GM18498 (cell line): ENCODE results near the gene RAB44.
"Not testable (repeated sequence)": the region's sequence is repeated elsewhere in the genome, so short reads cannot be mapped to it uniquely, and the experiment has no call there.

ENCODE experiments used
- ATAC-seq: cut with Tn5 transposase; IDR thresholded peaks from one replicate; pipeline ENCODE4 v1.9.1; 2021; ENCODE audit warnings: mild to moderate bottlenecking, moderate library complexity; ENCODE audit not compliant: unreplicated experiment

RAB44 gene

GRCh38 chr6:36697481-36697903 lies at the start of gene RAB44:
Gene RAB44 (plus strand): TSS chr6:36697826. CDS start chr6:36704236, 6,410 bp downstream.
- ATAC-seq: no peak

GRCh38 chr6:36649086-36649485 lies 48.5 kb upstream of the RAB44 start:
- ATAC-seq: no peak

GRCh38 chr6:36649701-36650484 lies 47.7 kb upstream of the RAB44 start:
- no peak for ATAC-seq

DNA sequence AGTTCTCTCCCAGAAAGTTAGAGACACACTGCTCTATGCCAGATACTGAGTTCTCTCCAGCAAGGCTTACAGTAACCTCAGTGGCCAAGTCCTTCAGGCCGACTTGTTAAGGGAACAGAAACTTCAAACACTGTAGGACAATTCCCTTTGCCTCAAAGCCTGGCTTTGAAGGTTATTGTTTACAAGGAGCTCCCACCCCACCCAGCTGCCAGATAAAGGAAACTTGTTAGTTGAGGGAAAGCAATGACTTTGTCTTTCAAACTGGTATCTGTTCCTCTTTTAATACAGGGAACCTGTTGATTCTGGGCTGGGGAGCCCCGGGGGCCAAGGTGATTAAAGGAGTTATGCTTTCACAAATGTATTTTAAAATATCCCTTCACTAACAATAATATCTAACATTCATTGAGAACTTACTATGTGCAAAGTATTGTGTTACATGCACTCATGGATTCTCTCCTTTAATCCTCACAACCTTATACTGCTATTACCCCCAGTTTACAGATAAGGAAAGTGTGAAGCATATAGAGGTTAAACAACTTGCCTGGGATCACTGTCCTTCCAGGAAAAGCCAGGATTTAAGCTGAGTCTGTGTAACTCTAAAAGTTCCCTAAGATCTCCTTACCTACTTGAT lies 46.7 kb upstream of the RAB44 start:
- ATAC-seq: peak; percentile 72

DNA sequence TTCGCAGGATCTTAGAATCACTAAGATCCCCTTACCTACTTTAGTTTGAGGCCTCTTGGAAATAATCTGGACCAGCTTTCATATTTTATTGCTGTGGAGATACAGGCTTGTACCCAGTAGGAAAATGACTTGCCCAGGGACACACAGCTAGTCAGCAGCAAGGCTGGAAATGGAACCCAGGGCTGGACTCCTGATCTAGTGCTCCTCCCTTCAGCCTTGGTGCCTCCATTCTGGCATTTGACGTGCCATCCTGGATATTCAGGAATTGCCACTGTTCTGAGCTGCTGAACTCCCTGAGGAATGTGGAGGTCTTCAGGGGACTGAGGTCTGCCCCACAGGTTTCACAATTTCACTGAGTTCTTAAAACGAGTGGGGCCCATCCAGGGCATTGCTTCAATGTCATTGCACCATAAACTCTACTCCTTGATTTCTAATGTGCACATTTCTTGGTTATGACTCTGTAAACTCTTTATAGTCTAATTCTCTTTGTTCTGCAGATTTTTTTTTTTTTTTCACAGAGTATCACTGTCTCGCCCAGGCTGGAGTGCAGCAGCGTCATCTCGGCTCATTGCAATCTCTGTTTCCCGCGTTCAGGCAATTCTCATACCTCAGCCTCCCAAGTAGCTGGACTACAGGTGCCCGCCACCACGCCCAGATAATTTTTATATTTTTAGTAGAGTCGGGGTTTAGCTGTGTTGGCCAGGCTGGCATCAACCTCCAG lies 45.8 kb upstream of the RAB44 start:
- no peak for ATAC-seq

- not testable (repeated sequence) for ATAC-seq
Observed at GRCh38 chr6:36654469-36654868, 43.2 kb upstream of the RAB44 start.

DNA sequence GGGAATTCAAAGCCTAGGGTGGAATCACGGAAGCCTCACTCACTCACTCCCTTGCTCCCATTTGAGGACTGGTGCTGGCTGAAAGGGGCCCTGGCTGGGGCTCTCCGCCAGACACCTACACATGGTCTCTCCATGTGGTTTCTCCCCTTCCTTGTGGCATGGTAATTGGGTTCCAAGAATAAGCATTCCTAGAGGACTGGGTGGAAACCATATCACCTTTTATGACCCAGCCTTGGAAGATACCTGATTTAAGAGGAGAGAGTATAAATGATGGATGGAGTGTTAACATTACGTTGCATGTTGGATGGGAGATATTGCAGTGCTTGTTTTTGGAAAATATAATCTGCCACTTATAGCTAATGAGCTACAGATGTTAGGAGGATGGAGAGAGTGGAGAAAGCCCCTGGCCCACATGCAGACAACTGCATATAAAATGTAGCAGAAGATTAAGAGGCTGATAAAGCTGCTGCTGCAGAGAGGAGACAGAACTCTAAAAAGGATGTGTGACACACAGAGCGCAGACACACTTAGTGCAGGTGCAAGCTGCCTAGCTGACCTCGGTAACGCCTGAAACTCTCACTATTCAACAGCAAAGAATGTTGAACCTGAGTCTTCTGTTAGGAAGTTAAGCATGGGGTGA lies 42.4 kb upstream of the RAB44 start:
- no peak for ATAC-seq

DNA sequence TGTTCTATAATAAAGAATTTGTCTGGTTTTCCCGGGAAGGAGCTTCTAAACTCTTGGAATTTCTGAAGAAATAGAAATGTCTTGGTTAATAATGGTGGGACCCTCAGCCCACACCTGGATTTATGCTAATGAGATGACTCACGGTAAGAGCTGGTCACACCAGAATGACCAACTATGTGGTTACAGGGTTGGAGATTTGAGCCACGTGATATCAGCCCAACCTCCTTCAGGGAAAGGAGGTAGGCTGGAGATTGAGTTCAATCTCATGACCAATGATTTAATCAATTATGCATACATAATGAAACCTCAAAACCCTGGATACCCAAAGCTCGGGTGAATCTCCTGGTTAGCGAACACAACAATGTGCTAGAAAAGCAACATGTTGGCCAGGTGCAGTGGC lies 41.2 kb upstream of the RAB44 start:
- no peak for ATAC-seq

DNA sequence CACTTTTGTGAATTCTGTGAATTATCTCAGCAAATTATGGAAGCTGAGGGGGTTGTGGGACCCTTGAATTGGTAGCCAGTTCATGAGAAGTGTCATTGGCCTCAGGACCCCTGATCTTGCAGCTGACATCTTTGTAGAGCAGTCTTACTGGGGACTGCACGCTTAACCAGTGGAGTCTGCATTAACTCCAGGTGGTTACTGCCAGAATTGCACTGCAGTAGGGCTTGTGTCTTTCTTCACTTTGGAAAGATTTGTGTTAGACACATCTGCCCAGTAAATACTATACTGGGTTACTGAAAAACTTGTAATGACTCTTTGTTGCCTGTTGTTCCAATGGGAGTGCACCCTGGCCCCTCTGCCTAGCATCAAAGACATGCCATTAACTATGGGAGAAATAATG lies 40.4 kb upstream of the RAB44 start:
- no peak for ATAC-seq

DNA sequence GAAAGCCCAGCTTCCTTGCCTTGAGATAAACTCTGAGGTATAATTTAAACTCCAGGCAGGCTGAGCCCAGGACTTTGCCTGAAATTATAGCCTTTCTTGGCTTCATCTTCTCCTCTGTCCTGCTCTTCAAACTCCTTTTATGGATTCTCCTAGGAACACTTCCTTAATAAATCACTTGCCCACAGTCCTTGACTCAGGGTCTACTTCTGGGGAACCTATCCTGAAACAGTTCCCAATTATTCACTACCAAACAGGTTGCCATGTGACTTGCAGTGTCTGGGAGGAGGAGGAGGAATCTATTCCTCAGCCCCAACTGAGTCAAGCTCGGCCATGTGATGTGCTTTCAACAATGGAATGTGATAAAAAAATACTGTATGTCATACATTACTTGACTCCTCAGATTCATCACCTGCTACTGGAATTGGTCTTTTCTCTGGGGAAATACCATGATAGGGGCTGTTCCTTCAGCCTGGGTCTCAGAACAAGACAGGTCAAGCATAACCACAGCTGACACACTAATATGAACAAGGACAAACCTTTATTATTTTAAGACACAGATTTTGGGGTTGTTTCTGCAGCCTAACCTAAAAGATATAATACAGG lies 39.6 kb upstream of the RAB44 start:
- ATAC-seq: no peak

GRCh38 chr6:36659271-36659670 lies 38.4 kb upstream of the RAB44 start:
- no peak for ATAC-seq

DNA sequence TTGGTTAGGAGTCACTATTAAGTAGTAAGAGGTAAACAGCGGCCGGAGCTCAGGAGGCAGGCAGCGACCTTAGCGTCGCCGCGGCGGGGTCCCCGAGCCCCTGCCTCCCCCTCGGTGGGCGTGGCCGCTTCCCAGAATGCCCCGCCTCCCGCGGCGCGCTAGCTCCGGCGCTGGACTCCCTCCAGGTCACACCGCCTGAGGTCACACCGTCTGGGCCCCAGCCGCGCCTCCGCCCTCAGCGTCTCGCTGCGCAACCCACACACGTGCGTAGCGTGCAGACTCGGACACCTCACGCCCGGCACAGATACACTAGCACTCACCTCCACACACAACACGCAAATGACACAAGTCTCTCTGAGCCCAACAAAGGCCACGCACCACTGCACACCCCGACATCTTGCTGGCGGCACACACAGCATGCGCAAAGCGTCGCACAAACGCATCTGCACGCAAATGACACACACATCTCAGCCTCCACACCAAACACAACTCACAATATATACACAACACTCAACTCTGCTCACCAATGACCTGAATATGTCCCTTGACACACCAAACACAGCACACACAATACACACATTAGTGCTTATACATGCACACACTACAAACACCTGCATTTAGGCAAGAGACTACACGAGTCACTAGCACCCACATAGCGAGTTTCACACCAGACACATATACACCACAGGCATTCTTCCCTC lies 36.7 kb upstream of the RAB44 start:
- no peak for ATAC-seq

GRCh38 chr6:36662380-36662779 lies 35.2 kb upstream of the RAB44 start:
- ATAC-seq: no peak

GRCh38 chr6:36662827-36663256 lies 34.8 kb upstream of the RAB44 start:
- no peak for ATAC-seq

- no peak for ATAC-seq
Observed at GRCh38 chr6:36663504-36664446, 33.9 kb upstream of the RAB44 start.

DNA sequence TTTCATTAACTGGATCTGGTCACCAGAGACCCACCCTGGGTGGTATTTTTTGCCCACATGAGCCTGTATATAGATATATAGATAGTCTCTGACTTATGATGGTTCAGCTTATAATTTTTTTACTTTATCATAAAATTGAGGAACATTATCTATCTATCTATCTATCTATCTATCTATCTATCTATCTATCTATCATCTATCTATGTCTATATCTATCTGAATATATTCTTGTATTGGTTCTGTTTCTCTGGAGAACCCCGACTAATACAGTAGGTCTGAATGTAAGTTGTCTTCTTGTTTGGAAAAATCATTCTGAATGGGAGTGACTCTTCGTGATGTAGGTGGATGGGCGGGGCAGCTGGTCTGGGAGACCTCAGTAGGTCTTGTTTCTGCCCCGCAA lies 32.4 kb upstream of the RAB44 start:
- no peak for ATAC-seq

- ATAC-seq: no peak
Observed at GRCh38 chr6:36666287-36666686, 31.3 kb upstream of the RAB44 start.

DNA sequence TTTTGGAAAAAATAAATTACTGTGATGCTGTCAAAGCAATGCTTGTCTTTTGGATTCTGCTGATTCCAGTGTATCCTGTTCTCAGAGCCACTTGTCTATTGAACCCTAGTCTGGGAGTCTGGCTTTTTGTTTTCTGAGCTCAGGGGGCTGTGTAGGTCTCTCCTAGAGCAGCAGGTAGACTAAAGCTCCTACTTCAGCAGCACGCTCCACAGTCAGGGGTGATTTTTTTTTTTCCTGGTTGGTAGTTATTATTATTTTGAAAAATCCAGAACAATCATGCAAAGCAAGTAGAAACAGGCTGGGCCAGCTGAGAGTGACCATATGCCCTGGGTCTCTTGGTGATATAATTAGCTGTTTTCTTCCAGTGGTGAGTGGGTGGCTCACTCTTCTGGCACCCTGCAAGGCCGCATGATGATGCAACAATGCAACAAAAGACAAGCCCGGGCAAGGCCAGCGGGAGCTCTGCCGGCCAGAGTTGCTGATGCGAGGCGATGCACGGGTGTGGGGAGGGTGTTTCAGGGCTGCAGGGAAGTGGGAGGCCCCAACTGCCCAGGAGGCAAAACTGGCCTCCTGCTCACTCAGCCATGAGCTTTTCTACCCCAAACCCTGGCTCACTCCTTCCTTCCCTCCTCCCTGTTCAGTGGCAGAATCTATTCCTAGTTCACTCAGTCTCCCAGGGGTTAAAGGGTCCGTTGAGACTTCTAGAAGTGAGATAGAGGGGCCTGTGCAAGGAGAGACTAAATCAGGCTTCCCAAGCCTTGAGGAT lies 30.6 kb upstream of the RAB44 start:
- peak; percentile 81 for ATAC-seq
